GM13977 (cell line): ENCODE data around the gene ANKRD44.

ENCODE experiments used
- DNase-seq: peaks from one replicate; pipeline ENCODE4 v3.0.0; 2012; ENCODE audit warnings: low spot score
- in situ Hi-C: fragments of 300-500 bp; cut with MboI; formaldehyde crosslinking; loops from one replicate; pipeline ENCODE4 v1.12.0; 2022; ENCODE audit warnings: low sequenced_read_pairs, low pct_unique_long_range_greater_than_20kb, mixed read lengths, inconsistent platforms; ENCODE audit not compliant: unreplicated experiment
- TF ChIP-seq, protein P1 (sequence below): IDR thresholded peaks from 2 replicates; pipeline ENCODE4 v1.5.1; 2012; ENCODE audit warnings: mild to moderate bottlenecking, control low read depth; ENCODE audit not compliant: insufficient read depth; ENCODE audit errors: extremely low read depth, missing control alignments

The ANKRD44 gene

DNA sequence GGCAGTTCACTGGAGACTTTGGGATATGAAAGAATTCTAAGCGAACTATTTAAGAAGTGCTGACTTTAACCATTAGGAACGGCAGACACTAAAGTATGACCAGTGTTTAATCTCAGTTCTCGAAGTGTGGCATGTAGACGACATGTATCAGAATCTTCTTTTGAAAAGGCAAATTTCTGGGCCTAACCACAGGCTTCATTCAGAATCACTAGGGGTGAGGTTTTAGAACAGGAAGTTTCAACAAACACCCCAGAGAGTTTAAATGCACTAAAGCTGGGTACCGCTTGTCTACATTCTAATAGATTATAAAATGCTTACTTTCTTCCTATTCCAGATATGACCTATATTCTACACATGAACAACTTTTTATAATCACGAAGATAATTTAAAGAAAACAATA, 180.3 kb downstream of the ANKRD44 start:
- in situ Hi-C loops, result no loop called here

DNA sequence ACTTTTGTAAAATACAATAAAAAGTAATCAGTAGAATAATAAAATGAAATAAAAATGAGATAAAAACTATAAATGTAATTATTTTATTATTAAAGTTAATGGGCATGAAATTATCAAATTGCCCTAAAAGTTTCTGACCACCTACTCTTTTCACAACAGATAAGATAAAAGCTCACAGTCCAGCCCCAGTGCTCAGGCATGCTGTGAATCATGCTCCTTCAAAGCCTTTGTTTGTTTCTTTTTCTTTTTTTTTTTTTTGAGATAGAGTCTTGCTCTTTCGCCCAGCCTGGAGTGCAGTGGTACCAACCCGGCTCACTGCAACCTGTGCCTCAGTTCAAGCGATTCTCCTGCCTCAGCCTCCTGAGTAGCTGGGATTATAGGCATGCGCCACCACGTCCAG, 181.7 kb downstream of the ANKRD44 start:
- TF ChIP-seq, protein P1, sequence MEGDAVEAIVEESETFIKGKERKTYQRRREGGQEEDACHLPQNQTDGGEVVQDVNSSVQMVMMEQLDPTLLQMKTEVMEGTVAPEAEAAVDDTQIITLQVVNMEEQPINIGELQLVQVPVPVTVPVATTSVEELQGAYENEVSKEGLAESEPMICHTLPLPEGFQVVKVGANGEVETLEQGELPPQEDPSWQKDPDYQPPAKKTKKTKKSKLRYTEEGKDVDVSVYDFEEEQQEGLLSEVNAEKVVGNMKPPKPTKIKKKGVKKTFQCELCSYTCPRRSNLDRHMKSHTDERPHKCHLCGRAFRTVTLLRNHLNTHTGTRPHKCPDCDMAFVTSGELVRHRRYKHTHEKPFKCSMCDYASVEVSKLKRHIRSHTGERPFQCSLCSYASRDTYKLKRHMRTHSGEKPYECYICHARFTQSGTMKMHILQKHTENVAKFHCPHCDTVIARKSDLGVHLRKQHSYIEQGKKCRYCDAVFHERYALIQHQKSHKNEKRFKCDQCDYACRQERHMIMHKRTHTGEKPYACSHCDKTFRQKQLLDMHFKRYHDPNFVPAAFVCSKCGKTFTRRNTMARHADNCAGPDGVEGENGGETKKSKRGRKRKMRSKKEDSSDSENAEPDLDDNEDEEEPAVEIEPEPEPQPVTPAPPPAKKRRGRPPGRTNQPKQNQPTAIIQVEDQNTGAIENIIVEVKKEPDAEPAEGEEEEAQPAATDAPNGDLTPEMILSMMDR, result no peak
- in situ Hi-C loops, result no loop called here

More for the DNA sequence above, 180.3 kb downstream of the ANKRD44 start:
- DNase-seq, result peak; percentile 61
- TF ChIP-seq, protein P1, result no peak

DNA sequence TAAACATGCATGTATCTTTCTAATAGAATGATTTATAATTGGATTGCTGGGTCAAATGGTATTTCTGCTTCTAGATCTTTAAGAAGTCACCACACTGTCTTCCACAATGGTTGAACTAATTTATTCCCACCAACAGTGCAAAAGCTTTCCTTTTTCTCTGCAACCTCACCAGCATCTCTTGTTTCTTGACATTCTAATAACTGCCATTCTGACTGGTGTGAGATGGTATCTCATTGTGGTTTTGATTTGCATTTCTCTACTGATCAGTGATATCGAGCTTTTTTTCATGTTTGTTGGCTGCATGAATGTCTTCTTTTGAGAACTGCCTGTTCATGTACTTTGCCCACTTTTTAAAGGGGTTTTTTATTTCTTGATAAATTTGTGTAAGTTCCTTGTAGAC, 182.5 kb downstream of the ANKRD44 start:
- no peak for DNase-seq
- TF ChIP-seq, protein P1, result no peak
- in situ Hi-C loops, result no loop called here

More for the DNA sequence above, 181.7 kb downstream of the ANKRD44 start:
- DNase-seq, result no peak

DNA sequence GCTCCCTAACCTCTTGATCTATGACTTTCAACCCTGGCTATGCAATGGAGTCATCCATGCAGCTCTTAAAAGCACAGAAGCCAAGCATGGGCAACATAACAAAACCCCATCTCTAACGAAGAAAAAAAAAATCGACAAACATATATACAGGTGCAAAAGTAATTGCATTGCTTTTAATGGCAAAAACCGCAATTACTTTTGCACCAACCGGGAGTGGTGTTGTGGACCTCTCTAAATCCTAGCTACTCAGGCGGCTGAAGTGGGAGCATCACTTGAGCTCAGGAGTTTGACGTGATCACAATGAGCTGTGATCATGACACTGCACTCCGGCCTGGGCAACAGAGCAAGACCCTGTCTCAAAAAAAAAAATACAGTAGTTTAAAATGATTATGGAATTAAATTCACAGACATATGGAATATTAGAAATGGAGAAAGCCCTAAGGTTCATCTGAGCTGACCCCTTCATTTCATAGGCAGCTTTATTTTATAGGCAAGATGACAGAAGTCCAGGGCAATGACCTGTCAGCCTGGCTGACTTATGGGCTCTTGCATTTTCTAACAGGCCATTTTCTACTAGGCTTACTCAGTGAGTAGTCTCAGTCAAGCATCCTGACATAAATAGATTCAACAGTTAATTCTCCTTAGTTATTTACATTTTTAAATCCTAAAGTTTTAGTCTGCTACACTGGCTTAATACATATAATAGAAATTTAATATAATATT, 183.8 kb downstream of the ANKRD44 start:
- no peak for DNase-seq
- in situ Hi-C loops, result no loop called here
- TF ChIP-seq, protein P1, result no peak

DNA sequence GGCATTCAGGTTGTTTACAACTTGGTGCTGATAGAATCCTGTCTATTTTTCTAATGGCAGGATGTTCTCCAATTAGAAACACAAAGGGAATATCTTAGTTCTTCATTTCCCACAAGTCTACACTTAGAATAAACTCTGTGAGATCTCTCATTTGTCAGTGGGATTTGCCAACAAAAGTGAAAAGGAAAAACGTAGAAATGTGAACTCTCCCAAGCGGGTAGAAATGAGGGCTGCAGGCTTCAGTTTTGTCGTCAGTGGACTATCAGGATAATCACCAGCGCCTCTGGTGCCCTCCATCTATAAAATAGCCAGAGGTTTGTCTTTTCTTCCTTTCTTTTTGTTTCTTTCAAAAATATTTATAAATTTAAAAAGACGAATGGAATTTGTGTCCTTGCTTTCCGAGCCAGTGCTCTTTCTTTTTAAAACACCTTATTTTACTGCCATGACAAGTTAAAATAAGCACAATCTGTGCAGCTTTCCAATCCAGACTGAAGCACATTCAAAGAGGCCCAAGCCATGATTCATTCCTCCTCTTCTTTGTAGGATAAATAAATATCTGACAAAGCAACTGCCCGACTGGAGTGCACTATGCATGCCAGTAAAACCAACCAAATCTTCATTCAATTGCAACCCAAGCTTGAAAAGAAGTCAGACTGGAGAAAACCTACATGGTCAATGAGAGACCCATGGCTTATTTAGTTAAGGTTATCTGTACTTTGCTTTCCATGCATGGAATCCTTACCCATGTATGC, 185.8 kb downstream of the ANKRD44 start:
- in situ Hi-C loops, result no loop called here
- TF ChIP-seq, protein P1, result no peak

DNA sequence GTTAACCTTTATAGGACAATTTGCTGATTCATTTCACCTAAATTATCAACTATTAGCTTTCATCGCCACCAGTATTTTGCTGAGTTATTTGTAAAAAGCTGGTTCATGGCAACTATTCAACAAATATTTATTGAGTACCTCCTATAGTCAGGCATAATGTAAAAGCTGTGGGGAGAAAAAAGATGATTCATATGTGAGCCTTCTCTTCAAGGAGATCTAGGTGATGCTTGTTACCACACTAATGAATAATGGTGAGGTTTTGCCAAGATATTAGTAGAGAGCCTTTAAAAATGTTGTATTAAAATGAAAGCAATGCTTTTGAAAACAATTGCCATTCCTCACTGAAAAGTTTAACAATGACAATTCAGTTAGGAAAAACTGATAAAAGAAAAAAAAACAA, 187.8 kb downstream of the ANKRD44 start:
- in situ Hi-C loops, result no loop called here
- TF ChIP-seq, protein P1, result no peak
- DNase-seq, result no peak

More for the DNA sequence above, 185.8 kb downstream of the ANKRD44 start:
- DNase-seq, result no peak
